Measurements from ENCODE around the gene ZSCAN1.
A peak's percentile ranks its signal among the peaks of the same experiment; 100 is the strongest.

Gene ZSCAN1

GRCh38 chr19:58083021-58083420, 49.2 kb downstream of the ZSCAN1 start:
- no peak for DNase-seq (ENCODE audit: low read depth in 2 of 2)

- DNase-seq (ENCODE audit: low read depth in 2 of 2): no peak
These were observed 50.9 kb downstream of the ZSCAN1 start for GRCh38 chr19:58084596-58085347.

- no peak for DNase-seq (ENCODE audit: low read depth in 2 of 2)
These were observed 51.6 kb downstream of the ZSCAN1 start for GRCh38 chr19:58085348-58085875.

- DNase-seq (ENCODE audit: low read depth in 2 of 2): no peak
These were observed 53.2 kb downstream of the ZSCAN1 start for GRCh38 chr19:58086825-58087710.

- no peak for DNase-seq (ENCODE audit: low read depth in 2 of 2)
These were observed 54.8 kb downstream of the ZSCAN1 start for GRCh38 chr19:58088521-58089052.

- DNase-seq (ENCODE audit: low read depth in 2 of 2): no peak
These were observed 56.0 kb downstream of the ZSCAN1 start for GRCh38 chr19:58089846-58090245.

- no peak for DNase-seq (ENCODE audit: low read depth in 2 of 2)
These were observed 57.6 kb downstream of the ZSCAN1 start for GRCh38 chr19:58091251-58091995.

- no peak for DNase-seq (ENCODE audit: low read depth in 2 of 2)
These were observed 59.2 kb downstream of the ZSCAN1 start for GRCh38 chr19:58093071-58093470.

GRCh38 chr19:58095328-58095727, 61.5 kb downstream of the ZSCAN1 start:
- DNase-seq (ENCODE audit: low read depth in 2 of 2): no peak

GRCh38 chr19:58096884-58097283, 63.1 kb downstream of the ZSCAN1 start:
- DNase-seq (ENCODE audit: low read depth in 2 of 2): no peak

GRCh38 chr19:58097349-58097748, 63.5 kb downstream of the ZSCAN1 start:
- DNase-seq (ENCODE audit: low read depth in 2 of 2): no peak

- peak; percentile 89 to 91 for DNase-seq (ENCODE audit: low read depth in 2 of 2)
These were observed 64.2 kb downstream of the ZSCAN1 start, which contains the start of gene ZSCAN18 for GRCh38 chr19:58097781-58098681. Gene ZSCAN18, minus strand, starts transcription at chr19:58098231. Its CDS starts 7,964 bp downstream, at chr19:58090267.

- no peak for DNase-seq (ENCODE audit: low read depth in 2 of 2)
These were observed 64.8 kb downstream of the ZSCAN1 start for GRCh38 chr19:58098682-58098998.

Measured in stimulated activated CD8-positive, alpha-beta memory T cell treated with anti-CD3 and anti-CD28 coated beads, Interleukin-15, amount 100 ng/mL, for 48 hours (primary cell).